Nephron (organoid): ENCODE results near the gene SPOPL.

Source experiments
- H3K27ac Mint-ChIP-seq, 3 experiments: 2 replicates each; pipeline ENCODE4 v1.8.0; 2020; ENCODE audit warnings: mixed read lengths in 3 of 3, mild to moderate bottlenecking in 2 of 3, moderate library complexity in 1 of 3
- H3K27me3 Mint-ChIP-seq: 2 replicates; pipeline ENCODE4 v1.8.0; 2021; ENCODE audit warnings: low read depth, mild to moderate bottlenecking, moderate library complexity, mixed read lengths
- H3K36me3 Mint-ChIP-seq: 2 replicates; pipeline ENCODE4 v1.8.0; 2020; ENCODE audit warnings: low read depth, mixed read lengths
- H3K4me1 Mint-ChIP-seq: 2 replicates; pipeline ENCODE4 v1.8.0; 2020; ENCODE audit warnings: mixed read lengths
- H3K4me3 Mint-ChIP-seq, 3 experiments: 2 replicates each; pipeline ENCODE4 v1.8.0; 2020; ENCODE audit warnings: mild to moderate bottlenecking in 3 of 3, mixed read lengths in 3 of 3, moderate library complexity in 2 of 3
- H3K9me3 Mint-ChIP-seq: 2 replicates; pipeline ENCODE4 v1.8.0; 2020; ENCODE audit warnings: mixed read lengths
- TF ChIP-seq, protein P1 (sequence below), 3 experiments: fragments of 200-600 bp; sonication (generic); IDR thresholded peaks; one replicate each; pipeline ENCODE4 v1.5.0; 2021; ENCODE audit warnings: antibody characterized with exemption in 3 of 3; ENCODE audit not compliant: unreplicated experiment in 3 of 3

SPOPL gene

DNA sequence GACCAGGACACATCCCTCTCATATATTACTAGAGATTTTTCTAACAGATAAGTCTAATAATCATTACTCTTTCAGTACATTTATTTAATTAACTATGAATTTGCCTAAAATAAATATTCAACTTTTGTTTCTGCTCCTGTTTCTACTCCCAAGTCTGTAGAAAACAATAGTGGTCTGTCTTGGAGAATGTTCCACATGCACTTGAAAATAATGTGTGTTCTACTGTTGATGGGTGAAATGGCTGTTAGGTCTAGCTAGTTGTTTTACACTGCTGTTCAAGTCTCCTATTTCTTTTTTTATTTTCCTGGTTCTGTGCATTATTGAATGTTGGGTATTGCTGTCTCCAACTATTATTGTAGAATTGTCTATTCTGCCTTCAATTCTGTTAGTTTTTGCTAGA lies 47.2 kb downstream of the SPOPL start:
- Mint-ChIP-seq H3K27ac (no peak overlapping the region), H3K4me1 (no peaks in the 10 kb centered on the region), H3K9me3 (peaks cover 6% of the 10 kb centered on the region), H3K36me3 (peaks cover 32% of the 10 kb centered on the region), H3K27me3 (no peaks in the 10 kb centered on the region), H3K4me3 (no peak overlapping the region)
- TF ChIP-seq, protein P1, sequence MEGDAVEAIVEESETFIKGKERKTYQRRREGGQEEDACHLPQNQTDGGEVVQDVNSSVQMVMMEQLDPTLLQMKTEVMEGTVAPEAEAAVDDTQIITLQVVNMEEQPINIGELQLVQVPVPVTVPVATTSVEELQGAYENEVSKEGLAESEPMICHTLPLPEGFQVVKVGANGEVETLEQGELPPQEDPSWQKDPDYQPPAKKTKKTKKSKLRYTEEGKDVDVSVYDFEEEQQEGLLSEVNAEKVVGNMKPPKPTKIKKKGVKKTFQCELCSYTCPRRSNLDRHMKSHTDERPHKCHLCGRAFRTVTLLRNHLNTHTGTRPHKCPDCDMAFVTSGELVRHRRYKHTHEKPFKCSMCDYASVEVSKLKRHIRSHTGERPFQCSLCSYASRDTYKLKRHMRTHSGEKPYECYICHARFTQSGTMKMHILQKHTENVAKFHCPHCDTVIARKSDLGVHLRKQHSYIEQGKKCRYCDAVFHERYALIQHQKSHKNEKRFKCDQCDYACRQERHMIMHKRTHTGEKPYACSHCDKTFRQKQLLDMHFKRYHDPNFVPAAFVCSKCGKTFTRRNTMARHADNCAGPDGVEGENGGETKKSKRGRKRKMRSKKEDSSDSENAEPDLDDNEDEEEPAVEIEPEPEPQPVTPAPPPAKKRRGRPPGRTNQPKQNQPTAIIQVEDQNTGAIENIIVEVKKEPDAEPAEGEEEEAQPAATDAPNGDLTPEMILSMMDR (IDR thresholded peaks at IDR 0.05; ENCODE audit: unreplicated experiment in 3 of 3), result no peak

DNA sequence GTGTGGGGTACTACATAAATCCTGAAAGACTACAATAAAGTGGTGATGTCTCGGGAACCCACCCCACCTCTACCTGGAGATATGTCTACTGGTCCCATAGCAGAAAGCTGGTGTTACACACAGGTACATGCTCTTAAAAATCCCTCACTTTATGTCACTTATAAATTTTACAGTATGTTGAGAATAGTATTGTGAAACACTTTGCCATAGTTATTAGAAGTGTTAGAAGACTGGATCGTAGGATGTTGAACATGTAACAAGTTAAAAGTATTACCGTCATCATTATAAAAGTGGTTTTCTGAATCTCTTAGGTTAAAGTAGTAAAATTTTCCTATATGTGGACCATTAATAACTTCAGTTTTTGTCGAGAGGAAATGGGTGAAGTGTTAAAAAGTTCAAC lies 48.6 kb downstream of the SPOPL start:
- H3K27ac Mint-ChIP-seq, result no peak overlapping the region
- peaks cover 34% of the 10 kb centered on the region for H3K36me3 Mint-ChIP-seq
- TF ChIP-seq, protein P1 (IDR thresholded peaks at IDR 0.05; ENCODE audit: unreplicated experiment in 3 of 3), result no peak

DNA sequence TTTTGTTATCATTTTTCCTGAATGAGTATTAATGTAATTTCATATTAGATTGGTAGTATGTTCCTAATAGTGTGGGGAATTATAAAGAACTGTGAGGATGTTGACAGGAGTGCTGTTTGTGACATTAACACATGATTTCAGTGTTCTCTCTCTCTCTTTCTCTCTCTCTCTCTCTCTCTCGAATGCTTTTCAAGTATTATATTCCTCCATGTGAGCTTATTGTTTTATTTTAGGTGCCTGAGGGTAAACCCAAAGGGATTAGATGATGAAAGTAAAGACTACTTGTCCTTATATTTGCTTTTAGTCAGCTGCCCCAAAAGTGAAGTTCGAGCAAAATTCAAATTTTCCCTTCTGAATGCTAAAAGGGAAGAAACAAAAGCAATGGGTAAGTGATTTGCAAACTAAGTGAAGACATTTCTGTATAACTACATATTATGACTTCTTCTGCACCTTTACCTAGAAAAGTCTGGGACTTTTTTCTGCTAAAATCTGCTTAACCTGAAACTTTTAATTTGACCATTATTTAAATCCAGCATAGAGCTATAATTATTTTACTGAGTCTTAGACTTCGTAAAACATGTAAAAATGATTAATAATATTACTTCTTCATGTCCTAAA lies 49.2 kb downstream of the SPOPL start:
- Mint-ChIP-seq H3K4me1 (no peaks in the 10 kb centered on the region), H3K9me3 (no peaks in the 10 kb centered on the region), H3K27ac (no peak overlapping the region), H3K27me3 (no peaks in the 10 kb centered on the region), H3K36me3 (peaks cover 38% of the 10 kb centered on the region), H3K4me3 (no peak overlapping the region)
- TF ChIP-seq, protein P1 (IDR thresholded peaks at IDR 0.05; ENCODE audit: unreplicated experiment in 3 of 3), result no peak

More for the DNA sequence above, 48.6 kb downstream of the SPOPL start:
- Mint-ChIP-seq H3K4me3 (no peak overlapping the region), H3K27me3 (no peaks in the 10 kb centered on the region), H3K9me3 (no peaks in the 10 kb centered on the region), H3K4me1 (no peaks in the 10 kb centered on the region)

DNA sequence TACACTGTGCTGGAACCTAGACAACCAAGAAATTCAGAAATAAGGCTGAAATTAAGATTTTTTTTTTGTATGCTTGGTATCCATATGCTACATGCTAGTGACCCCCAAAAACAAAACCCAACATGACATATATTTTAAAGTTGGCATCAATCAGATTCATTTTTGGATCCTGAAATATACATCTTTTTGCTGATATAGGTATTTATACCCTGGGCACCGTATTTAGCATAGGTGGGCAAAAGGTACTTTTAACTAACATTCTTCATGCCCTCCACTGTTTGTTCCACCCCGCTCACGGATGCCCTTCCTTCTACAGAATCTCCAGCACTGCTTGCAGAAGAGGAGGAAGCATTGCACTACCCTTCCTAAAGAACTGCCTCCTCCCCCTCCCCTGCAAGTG lies 52.6 kb downstream of the SPOPL start:
- H3K27me3 Mint-ChIP-seq, result no peaks in the 10 kb centered on the region
- no peaks in the 10 kb centered on the region for H3K9me3 Mint-ChIP-seq
- no peak overlapping the region for H3K27ac Mint-ChIP-seq
- no peaks in the 10 kb centered on the region for H3K4me1 Mint-ChIP-seq
- H3K4me3 Mint-ChIP-seq, result no peak overlapping the region
- peaks cover 44% of the 10 kb centered on the region for H3K36me3 Mint-ChIP-seq
- TF ChIP-seq, protein P1 (IDR thresholded peaks at IDR 0.05; ENCODE audit: unreplicated experiment in 3 of 3), result no peak

DNA sequence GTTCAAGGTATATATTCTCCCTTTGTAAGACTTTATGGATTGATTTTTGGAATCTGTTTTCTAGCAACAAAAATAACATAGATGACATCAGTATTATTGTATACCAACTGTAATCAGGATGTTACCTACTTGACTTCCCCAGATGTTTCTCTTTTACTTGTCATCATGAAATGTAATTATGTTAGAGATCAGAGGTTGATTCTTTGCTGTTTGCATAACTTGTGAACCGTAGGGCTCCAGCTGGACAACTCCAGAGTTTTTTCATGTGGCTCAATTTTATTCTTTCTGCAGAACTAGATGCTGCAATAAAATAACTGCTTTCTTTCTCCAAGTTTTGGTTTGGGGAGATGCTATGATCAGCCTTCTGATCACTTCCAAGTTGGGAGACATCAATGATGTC lies 58.1 kb downstream of the SPOPL start:
- Mint-ChIP-seq H3K27me3 (no peaks in the 10 kb centered on the region), H3K27ac (no peak overlapping the region), H3K4me1 (no peaks in the 10 kb centered on the region), H3K36me3 (peaks cover 52% of the 10 kb centered on the region), H3K9me3 (no peaks in the 10 kb centered on the region), H3K4me3 (no peak overlapping the region)
- TF ChIP-seq, protein P1 (IDR thresholded peaks at IDR 0.05; ENCODE audit: unreplicated experiment in 3 of 3), result no peak

DNA sequence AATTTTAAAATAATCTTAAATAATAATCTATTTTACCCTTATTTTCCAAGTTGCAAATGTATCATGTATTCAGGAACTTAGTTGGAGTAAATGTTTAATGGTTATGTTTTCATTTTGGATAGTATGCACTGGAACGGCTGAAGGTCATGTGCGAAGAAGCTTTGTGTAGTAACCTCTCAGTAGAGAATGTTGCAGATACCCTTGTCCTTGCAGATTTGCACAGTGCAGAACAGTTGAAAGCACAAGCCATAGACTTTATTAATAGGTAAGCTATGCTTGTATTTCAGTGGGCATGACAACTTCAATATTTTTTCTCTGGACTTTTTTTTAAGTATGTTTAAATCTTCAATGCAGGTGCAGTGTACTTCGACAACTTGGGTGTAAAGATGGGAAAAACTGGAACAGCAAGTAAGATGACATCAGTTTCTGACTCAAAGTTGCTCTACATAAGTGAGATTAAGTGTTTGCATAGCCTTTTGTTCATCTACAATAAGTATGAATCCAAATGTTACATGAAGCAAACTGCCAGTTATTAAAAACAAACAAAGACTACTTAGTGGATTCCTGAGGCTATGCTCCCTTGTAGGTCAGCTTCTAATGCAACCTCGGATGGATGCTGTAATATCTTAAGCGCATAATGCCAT lies 63.1 kb downstream of the SPOPL start:
- H3K4me1 Mint-ChIP-seq, result no peaks in the 10 kb centered on the region
- no peak overlapping the region for H3K27ac Mint-ChIP-seq
- TF ChIP-seq, protein P1 (IDR thresholded peaks at IDR 0.05; ENCODE audit: unreplicated experiment in 3 of 3), result no peak
- H3K4me3 Mint-ChIP-seq, result no peak overlapping the region
- H3K36me3 Mint-ChIP-seq, result peaks cover 45% of the 10 kb centered on the region
- no peaks in the 10 kb centered on the region for H3K27me3 Mint-ChIP-seq
- no peaks in the 10 kb centered on the region for H3K9me3 Mint-ChIP-seq
